HEK293 (cell line): Measurements from ENCODE around the gene NUP43.

Experiments
- AEBP2 ChIP-seq: fragments of 450-650 bp; formaldehyde crosslinking; IDR thresholded peaks from 2 replicates; pipeline ENCODE4 v1.5.1; 2016; ENCODE audit warnings: missing biosample characterization, missing genetic modification characterization, borderline replicate concordance
- ELK4 ChIP-seq: IDR thresholded peaks from 2 replicates; pipeline ENCODE4 v1.6.1; 2011; ENCODE audit warnings: mild to moderate bottlenecking, low read depth, low read length, borderline replicate concordance
- FEZF1 ChIP-seq: fragments of 450-650 bp; formaldehyde crosslinking; IDR thresholded peaks from 2 replicates; pipeline ENCODE4 v1.5.1; 2016; ENCODE audit warnings: missing biosample characterization, missing genetic modification characterization
- PRDM2 ChIP-seq: fragments of 450-650 bp; formaldehyde crosslinking; IDR thresholded peaks from 2 replicates; pipeline ENCODE4 v1.5.1; 2016; ENCODE audit warnings: missing biosample characterization, missing genetic modification characterization, borderline replicate concordance
- TSHZ1 ChIP-seq: fragments of 450-650 bp; formaldehyde crosslinking; IDR thresholded peaks from 2 replicates; pipeline ENCODE4 v1.5.1; 2016; ENCODE audit warnings: missing biosample characterization, missing genetic modification characterization, borderline replicate concordance
- ZBTB26 ChIP-seq: fragments of 450-650 bp; formaldehyde crosslinking; optimal IDR thresholded peaks from 2 replicates; pipeline ENCODE3; 2016; ENCODE audit warnings: missing biosample characterization, mild to moderate bottlenecking, missing genetic modification characterization
- ZBTB8A ChIP-seq: fragments of 450-650 bp; formaldehyde crosslinking; IDR thresholded peaks from 2 replicates; pipeline ENCODE4 v1.5.1; 2016; ENCODE audit warnings: missing biosample characterization, missing genetic modification characterization
- ZEB2 ChIP-seq: fragments of 450-650 bp; formaldehyde crosslinking; IDR thresholded peaks from 2 replicates; pipeline ENCODE4 v1.5.1; 2016; ENCODE audit warnings: missing biosample characterization, missing genetic modification characterization
- ZFP37 ChIP-seq: fragments of 450-650 bp; formaldehyde crosslinking; IDR thresholded peaks from 2 replicates; pipeline ENCODE4 v1.5.1; 2016; ENCODE audit warnings: missing biosample characterization, missing genetic modification characterization
- ZFP41 ChIP-seq: fragments of 450-650 bp; formaldehyde crosslinking; IDR thresholded peaks from 2 replicates; pipeline ENCODE4 v1.5.1; 2016; ENCODE audit warnings: missing biosample characterization, missing genetic modification characterization, borderline replicate concordance
- ZNF114 ChIP-seq: fragments of 450-650 bp; formaldehyde crosslinking; IDR thresholded peaks from 2 replicates; pipeline ENCODE4 v1.5.0; 2017; ENCODE audit warnings: missing biosample characterization, missing genetic modification characterization
- ZNF121 ChIP-seq: fragments of 450-650 bp; formaldehyde crosslinking; IDR thresholded peaks from 2 replicates; pipeline ENCODE4 v1.5.1; 2016; ENCODE audit warnings: missing biosample characterization, missing genetic modification characterization
- ZNF155 ChIP-seq: fragments of 450-650 bp; formaldehyde crosslinking; IDR thresholded peaks from 2 replicates; pipeline ENCODE4 v1.5.1; 2016; ENCODE audit warnings: missing biosample characterization, missing genetic modification characterization
- ZNF157 ChIP-seq: fragments of 450-650 bp; formaldehyde crosslinking; IDR thresholded peaks from 2 replicates; pipeline ENCODE4 v1.5.1; 2016; ENCODE audit warnings: missing biosample characterization, missing genetic modification characterization
- ZNF174 ChIP-seq: fragments of 450-650 bp; formaldehyde crosslinking; IDR thresholded peaks from 2 replicates; pipeline ENCODE4 v1.5.0; 2017; ENCODE audit warnings: missing biosample characterization, mild to moderate bottlenecking, missing genetic modification characterization
- ZNF366 ChIP-seq: fragments of 450-650 bp; formaldehyde crosslinking; conservative IDR thresholded peaks from 2 replicates; pipeline ENCODE4 v1.5.1; 2016; ENCODE audit warnings: missing biosample characterization, missing genetic modification characterization
- ZNF391 ChIP-seq: fragments of 450-650 bp; formaldehyde crosslinking; IDR thresholded peaks from 2 replicates; pipeline ENCODE4 v1.5.1; 2016; ENCODE audit warnings: low read depth, missing biosample characterization, missing genetic modification characterization, borderline replicate concordance
- ZNF530 ChIP-seq: fragments of 450-650 bp; formaldehyde crosslinking; IDR thresholded peaks from 2 replicates; pipeline ENCODE4 v1.5.1; 2016; ENCODE audit warnings: low read depth, missing biosample characterization, missing genetic modification characterization
- ZNF571 ChIP-seq: fragments of 450-650 bp; formaldehyde crosslinking; IDR thresholded peaks from 2 replicates; pipeline ENCODE4 v1.5.0; 2017; ENCODE audit warnings: missing biosample characterization, missing genetic modification characterization
- ZNF585B ChIP-seq: fragments of 450-650 bp; formaldehyde crosslinking; IDR thresholded peaks from 2 replicates; pipeline ENCODE4 v1.5.1; 2016; ENCODE audit warnings: missing biosample characterization, missing genetic modification characterization
- ZNF654 ChIP-seq: fragments of 450-650 bp; formaldehyde crosslinking; IDR thresholded peaks from 2 replicates; pipeline ENCODE4 v1.5.1; 2016; ENCODE audit warnings: low read depth, missing biosample characterization, missing genetic modification characterization
- ZNF660 ChIP-seq: fragments of 450-650 bp; IDR thresholded peaks from 2 replicates; pipeline ENCODE4 v1.5.1; 2018; ENCODE audit warnings: missing biosample characterization, mild to moderate bottlenecking, missing genetic modification characterization
- ZNF747 ChIP-seq: fragments of 450-650 bp; formaldehyde crosslinking; IDR thresholded peaks from 2 replicates; pipeline ENCODE4 v1.5.1; 2016; ENCODE audit warnings: missing biosample characterization, missing genetic modification characterization
- ZSCAN30 ChIP-seq: fragments of 450-650 bp; IDR thresholded peaks from 2 replicates; pipeline ENCODE4 v1.5.1; 2018; ENCODE audit warnings: missing biosample characterization, mild to moderate bottlenecking, missing genetic modification characterization, moderate library complexity
- TF ChIP-seq, protein P1 (sequence below): sonication (generic); formaldehyde crosslinking; IDR thresholded peaks from 2 replicates; pipeline ENCODE4 v1.8.1; 2022; ENCODE audit warnings: mild to moderate bottlenecking, moderate library complexity, missing genetic modification reagents

Gene NUP43

GRCh38 chr6:149750136-149750609 is 3.8 kb upstream of the NUP43 start (continued):
- TF ChIP-seq ZSCAN30 (tag by site-specific recombination) = 0 out of 2 replicates have a peak, but pooled peaks have one; percentile 7
- peak; percentile 97 for TF ChIP-seq ZEB2 (tag by site-specific recombination)
- TF ChIP-seq PRDM2 (tag by site-specific recombination) = no peak
- TF ChIP-seq, protein P1, sequence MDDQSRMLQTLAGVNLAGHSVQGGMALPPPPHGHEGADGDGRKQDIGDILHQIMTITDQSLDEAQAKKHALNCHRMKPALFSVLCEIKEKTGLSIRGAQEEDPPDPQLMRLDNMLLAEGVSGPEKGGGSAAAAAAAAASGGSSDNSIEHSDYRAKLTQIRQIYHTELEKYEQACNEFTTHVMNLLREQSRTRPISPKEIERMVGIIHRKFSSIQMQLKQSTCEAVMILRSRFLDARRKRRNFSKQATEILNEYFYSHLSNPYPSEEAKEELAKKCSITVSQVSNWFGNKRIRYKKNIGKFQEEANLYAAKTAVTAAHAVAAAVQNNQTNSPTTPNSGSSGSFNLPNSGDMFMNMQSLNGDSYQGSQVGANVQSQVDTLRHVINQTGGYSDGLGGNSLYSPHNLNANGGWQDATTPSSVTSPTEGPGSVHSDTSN = no peak
- no peak for TF ChIP-seq ELK4
- TF ChIP-seq ZBTB26 (tag by site-specific recombination) = no peak
- no peak for TF ChIP-seq ZNF114
- TF ChIP-seq ZNF157 (tag by site-specific recombination) = no peak
- TF ChIP-seq ZNF585B (tag by site-specific recombination) = no peak
- TF ChIP-seq ZNF391 (tag by site-specific recombination) = no peak
- TF ChIP-seq ZFP37 (tag by site-specific recombination) = 0 out of 2 replicates have a peak, but pooled peaks have one; percentile 84
- TF ChIP-seq ZNF530 = no peak
- TF ChIP-seq ZNF174 (tag by site-specific recombination) = no peak
- TF ChIP-seq TSHZ1 (tag by site-specific recombination) = no peak
- no peak for TF ChIP-seq ZFP41 (tag by site-specific recombination)
- no peak for TF ChIP-seq FEZF1 (tag by site-specific recombination)
- TF ChIP-seq ZNF121 = no peak; the same call in 1 of the 2 replicates
- no peak for TF ChIP-seq ZNF654
- peak; percentile 61 for TF ChIP-seq ZBTB8A (tag by site-specific recombination)
- no peak for TF ChIP-seq ZNF155 (tag by site-specific recombination)
- TF ChIP-seq AEBP2 (tag by site-specific recombination) = no peak
- TF ChIP-seq ZNF366 (tag by site-specific recombination) = peak; percentile 47; the same call in 1 of the 2 replicates
- TF ChIP-seq ZNF571 (tag by site-specific recombination) = no peak
- TF ChIP-seq ZNF660 (tag by site-specific recombination) = no peak; the same call in 1 of the 2 replicates
- no peak for TF ChIP-seq ZNF747
